Peyer's patch (tissue), 4 donors: ENCODE measurements around the gene NAAA. TPM values are rescaled to one million over a fixed set of nuclear protein-coding genes. Genes with fewer than 3 reads are reported as not detected.
"Not testable (repeated sequence)": the region's sequence is repeated elsewhere in the genome, so short reads cannot be mapped to it uniquely, and the experiment has no call there.

Experiments
- DNase-seq, 3 donors: peaks; one replicate each; pipeline ENCODE4 v3.0.0-alpha.2; 2017 to 2019
- H3K27ac ChIP-seq, 4 donors: fragments of 200-600 bp; sonication (generic); one replicate each; pipeline ENCODE4 v1.5.1; 2016 to 2019
- H3K27me3 ChIP-seq, 2 donors: fragments of 200-600 bp; sonication (generic); one replicate each; pipeline ENCODE4 v1.5.1; 2019
- H3K36me3 ChIP-seq, 3 donors: fragments of 200-600 bp; sonication (generic); one replicate each; pipeline ENCODE4 v1.5.1; 2016 to 2019
- H3K4me1 ChIP-seq, 4 donors: fragments of 200-600 bp; sonication (generic); one replicate each; pipeline ENCODE4 v1.5.1; 2016 to 2019
- H3K4me3 ChIP-seq, 4 donors: fragments of 200-600 bp; sonication (generic); 1 replicate in 3 of 4; 2 replicates in 1 of 4; pipeline ENCODE4 v1.5.1; 2016 to 2019; ENCODE audit warnings: mild to moderate bottlenecking in 1 of 4
- H3K9me3 ChIP-seq, 4 donors: fragments of 200-600 bp; sonication (generic); one replicate each; pipeline ENCODE4 v1.5.1; 2016 to 2019; ENCODE audit warnings: mild to moderate bottlenecking in 1 of 4
- CTCF ChIP-seq, 6 experiments: fragments of 450-650 bp in 4 of 6; fragments of 200-600 bp in 2 of 6; sonication (generic) in 1 of 6; IDR thresholded peaks; one replicate each; pipeline ENCODE4 v1.5.1; 2017 to 2019; ENCODE audit warnings: antibody characterized with exemption in 6 of 6, mild to moderate bottlenecking in 3 of 6, moderate library complexity in 1 of 6
- POLR2A ChIP-seq, 2 donors: fragments of 450-650 bp; IDR thresholded peaks; one replicate each; pipeline ENCODE4 v1.5.1; 2017; ENCODE audit warnings: antibody characterized with exemption in 2 of 2, mild to moderate bottlenecking in 2 of 2, moderate library complexity in 2 of 2
- total RNA-seq, 4 donors: library from RNA; depleted of rRNA; stranded (reverse); fragments of >200 nt; gene quantifications; one replicate each; pipeline ENCODE4 v1.1.0, GENCODE V29; 2016

NAAA gene
- total RNA-seq, 4 donors from 2014 or later: 81.7 to 434 (median 177) TPM

DNA sequence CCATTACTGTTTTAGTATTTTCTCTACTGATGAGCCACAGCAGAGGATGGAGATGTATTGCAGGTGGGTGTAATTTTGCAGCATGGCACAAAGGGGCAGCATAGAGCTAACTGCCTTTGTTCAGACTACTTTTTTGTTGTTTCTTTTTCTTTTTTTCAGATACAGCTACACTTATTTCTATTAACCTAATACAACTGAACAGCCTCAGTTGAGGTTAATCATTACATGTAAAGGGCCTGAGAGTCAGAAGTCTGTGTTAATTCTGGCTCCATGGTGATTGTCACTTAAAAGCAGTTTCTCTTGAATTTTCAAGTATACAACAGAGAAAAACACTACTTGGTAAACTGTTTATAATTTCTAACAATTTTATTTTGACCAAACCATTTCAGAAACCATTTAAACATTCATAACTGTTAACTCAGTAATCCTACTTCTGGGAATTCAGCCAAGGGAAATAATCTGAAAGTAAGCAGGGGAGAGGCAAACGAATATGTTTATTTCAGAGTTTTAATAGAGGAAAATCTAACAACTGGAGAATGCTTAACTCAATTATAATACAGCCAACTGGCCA lies 24.6 kb downstream of the NAAA start:
- H3K36me3 ChIP-seq: peaks cover 0 to 18% (median 0%) of the 10 kb centered on the region in 3 donors
- peak overlapping the region in 1 of 4 donors; percentile 36 for H3K27ac ChIP-seq
- peak in 5 of 6 experiments; percentile 27 to 90 (median 85) for TF ChIP-seq CTCF (IDR thresholded peaks at IDR 0.05)
- TF ChIP-seq POLR2A (IDR thresholded peaks at IDR 0.05): no peak
- H3K4me3 ChIP-seq: no peak overlapping the region
- DNase-seq: peak in 1 of 3 donors; percentile 59
- H3K9me3 ChIP-seq: peaks cover 0 to 5% (median 0%) of the 10 kb centered on the region in 4 donors
- peaks cover 0 to 23% (median 0%) of the 10 kb centered on the region in 4 donors for H3K4me1 ChIP-seq
- H3K27me3 ChIP-seq: no peaks in the 10 kb centered on the region

GRCh38 chr4:75912968-75913367 lies 27.8 kb downstream of the NAAA start:
- TF ChIP-seq CTCF (IDR thresholded peaks at IDR 0.05) (no peak), POLR2A (IDR thresholded peaks at IDR 0.05) (no peak)

DNA sequence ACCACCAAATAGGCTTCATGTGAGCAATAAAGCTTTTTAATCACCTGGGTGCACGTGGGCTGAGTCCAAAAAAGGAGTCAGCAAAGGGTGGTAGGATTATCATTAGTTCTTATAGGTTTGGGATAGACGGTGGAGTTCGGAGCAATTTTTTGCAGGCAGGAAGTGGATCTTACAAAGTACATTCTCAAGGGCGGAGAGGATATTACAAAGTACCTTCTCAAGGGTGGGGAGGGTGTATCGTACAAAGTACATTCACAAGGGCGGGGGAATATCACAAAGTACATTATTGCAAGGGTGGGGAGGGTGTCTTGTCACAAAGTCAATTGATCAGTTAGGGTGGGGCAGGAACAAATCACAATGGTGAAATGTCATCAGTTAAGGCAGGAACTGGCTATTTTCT lies 30.0 kb downstream of the NAAA start:
- Histone ChIP-seq H3K27ac (peak overlapping the region in 1 of 4 donors; percentile 14), H3K9me3 (peaks cover 0 to 20% (median 0%) of the 10 kb centered on the region in 4 donors)
- not testable (repeated sequence) for H3K27me3 ChIP-seq, H3K36me3 ChIP-seq, H3K4me3 ChIP-seq, DNase-seq, H3K4me1 ChIP-seq

More at GRCh38 chr4:75912968-75913367, 27.8 kb downstream of the NAAA start:
- no peaks in the 10 kb centered on the region for H3K27me3 ChIP-seq
- peaks cover 0 to 20% (median 0%) of the 10 kb centered on the region in 4 donors for H3K9me3 ChIP-seq
- no peak overlapping the region for H3K4me3 ChIP-seq
- no peak overlapping the region for H3K27ac ChIP-seq
- peaks cover 0 to 5% (median 0%) of the 10 kb centered on the region in 4 donors for H3K4me1 ChIP-seq
- no peak for DNase-seq
- peaks cover 0 to 6% (median 0%) of the 10 kb centered on the region in 3 donors for H3K36me3 ChIP-seq

DNA sequence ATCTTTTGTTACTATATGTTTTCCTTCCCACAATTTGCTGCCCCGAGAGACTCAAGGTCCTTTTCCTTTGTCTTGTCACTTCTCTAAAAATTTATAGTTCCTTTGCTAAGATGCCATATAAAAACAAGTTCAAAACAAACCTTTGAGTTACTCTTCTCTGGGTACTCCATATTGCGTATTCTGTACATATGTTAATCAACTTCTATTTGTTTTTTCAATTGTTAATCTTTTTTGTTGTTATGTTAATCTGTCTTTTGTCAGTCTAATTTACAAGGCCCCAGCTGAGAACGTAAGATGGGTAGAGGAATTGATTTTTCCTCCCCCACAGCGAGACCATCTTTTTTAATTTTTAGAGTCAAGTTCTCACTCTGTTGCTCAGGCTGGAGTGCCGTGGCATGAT lies 31.4 kb downstream of the NAAA start:
- DNase-seq: no peak
- Histone ChIP-seq H3K27ac (no peak overlapping the region), H3K9me3 (peaks cover 0 to 20% (median 0%) of the 10 kb centered on the region in 4 donors), H3K27me3 (no peaks in the 10 kb centered on the region), H3K4me3 (no peak overlapping the region), H3K4me1 (no peaks in the 10 kb centered on the region), H3K36me3 (no peaks in the 10 kb centered on the region)
- TF ChIP-seq CTCF (IDR thresholded peaks at IDR 0.05): no peak
- TF ChIP-seq POLR2A (IDR thresholded peaks at IDR 0.05): no peak

GRCh38 chr4:75908555-75908954 lies 32.3 kb downstream of the NAAA start:
- Histone ChIP-seq H3K4me1 (no peaks in the 10 kb centered on the region), H3K36me3 (no peaks in the 10 kb centered on the region), H3K9me3 (peaks cover 0 to 20% (median 0%) of the 10 kb centered on the region in 4 donors), H3K27me3 (no peaks in the 10 kb centered on the region), H3K4me3 (no peak overlapping the region), H3K27ac (no peak overlapping the region)
- no peak for DNase-seq
- TF ChIP-seq CTCF (IDR thresholded peaks at IDR 0.05) (no peak), POLR2A (IDR thresholded peaks at IDR 0.05) (no peak)

DNA sequence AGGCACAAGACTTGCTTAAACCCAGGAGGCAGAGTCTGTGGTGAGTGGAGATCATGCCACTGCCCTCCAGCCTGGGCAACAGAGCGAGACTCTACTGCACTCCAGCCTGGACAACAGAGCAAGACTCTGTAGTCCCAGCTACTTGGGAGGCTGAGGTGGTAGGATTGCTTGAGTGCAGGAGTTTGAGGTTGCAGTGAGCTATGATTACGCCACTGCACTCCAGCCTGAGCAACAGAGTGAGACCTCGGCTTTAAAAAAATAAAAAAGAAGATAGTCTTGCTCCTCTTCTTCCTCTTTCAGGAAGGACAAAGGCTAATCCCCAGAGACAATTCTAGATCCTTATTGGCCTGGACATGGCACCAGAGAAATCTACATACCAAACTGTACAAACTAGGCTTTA lies 32.8 kb downstream of the NAAA start:
- no peak overlapping the region for H3K4me3 ChIP-seq
- H3K27ac ChIP-seq: no peak overlapping the region
- H3K36me3 ChIP-seq: no peaks in the 10 kb centered on the region
- TF ChIP-seq CTCF (IDR thresholded peaks at IDR 0.05) (no peak), POLR2A (IDR thresholded peaks at IDR 0.05) (no peak)
- no peak for DNase-seq
- H3K27me3 ChIP-seq: no peaks in the 10 kb centered on the region
- H3K4me1 ChIP-seq: no peaks in the 10 kb centered on the region
- H3K9me3 ChIP-seq: peaks cover 0 to 20% (median 0%) of the 10 kb centered on the region in 4 donors
